Transverse colon (tissue), 3 donors: Measurements from ENCODE around the gene PAK4.

Experiments used
- EP300 ChIP-seq: sonication (generic); formaldehyde crosslinking; IDR thresholded peaks from one replicate; pipeline ENCODE4 v1.6.1; 2017; ENCODE audit warnings: antibody characterized with exemption, low read depth
- TF ChIP-seq, protein P1 (sequence below), 5 experiments: fragments of 200-600 bp in 3 of 5; fragments of 450-650 bp in 2 of 5; sonication (generic) in 3 of 5; IDR thresholded peaks; 1 replicate in 2 of 5; 2 replicates in 3 of 5; pipeline ENCODE4 v1.5.1; 2016 to 2017; ENCODE audit warnings: antibody characterized with exemption in 5 of 5, inconsistent platforms in 3 of 5, mild to moderate bottlenecking in 2 of 5, moderate library complexity in 1 of 5

- TF ChIP-seq, protein P1, sequence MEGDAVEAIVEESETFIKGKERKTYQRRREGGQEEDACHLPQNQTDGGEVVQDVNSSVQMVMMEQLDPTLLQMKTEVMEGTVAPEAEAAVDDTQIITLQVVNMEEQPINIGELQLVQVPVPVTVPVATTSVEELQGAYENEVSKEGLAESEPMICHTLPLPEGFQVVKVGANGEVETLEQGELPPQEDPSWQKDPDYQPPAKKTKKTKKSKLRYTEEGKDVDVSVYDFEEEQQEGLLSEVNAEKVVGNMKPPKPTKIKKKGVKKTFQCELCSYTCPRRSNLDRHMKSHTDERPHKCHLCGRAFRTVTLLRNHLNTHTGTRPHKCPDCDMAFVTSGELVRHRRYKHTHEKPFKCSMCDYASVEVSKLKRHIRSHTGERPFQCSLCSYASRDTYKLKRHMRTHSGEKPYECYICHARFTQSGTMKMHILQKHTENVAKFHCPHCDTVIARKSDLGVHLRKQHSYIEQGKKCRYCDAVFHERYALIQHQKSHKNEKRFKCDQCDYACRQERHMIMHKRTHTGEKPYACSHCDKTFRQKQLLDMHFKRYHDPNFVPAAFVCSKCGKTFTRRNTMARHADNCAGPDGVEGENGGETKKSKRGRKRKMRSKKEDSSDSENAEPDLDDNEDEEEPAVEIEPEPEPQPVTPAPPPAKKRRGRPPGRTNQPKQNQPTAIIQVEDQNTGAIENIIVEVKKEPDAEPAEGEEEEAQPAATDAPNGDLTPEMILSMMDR (IDR thresholded peaks at IDR 0.05), result no peak
- no peak for TF ChIP-seq EP300
Measured at GRCh38 chr19:39106194-39106593, 19.4 kb upstream of the PAK4 start.
